ENCODE measurements around the gene VPS51.

Gene VPS51

DNA sequence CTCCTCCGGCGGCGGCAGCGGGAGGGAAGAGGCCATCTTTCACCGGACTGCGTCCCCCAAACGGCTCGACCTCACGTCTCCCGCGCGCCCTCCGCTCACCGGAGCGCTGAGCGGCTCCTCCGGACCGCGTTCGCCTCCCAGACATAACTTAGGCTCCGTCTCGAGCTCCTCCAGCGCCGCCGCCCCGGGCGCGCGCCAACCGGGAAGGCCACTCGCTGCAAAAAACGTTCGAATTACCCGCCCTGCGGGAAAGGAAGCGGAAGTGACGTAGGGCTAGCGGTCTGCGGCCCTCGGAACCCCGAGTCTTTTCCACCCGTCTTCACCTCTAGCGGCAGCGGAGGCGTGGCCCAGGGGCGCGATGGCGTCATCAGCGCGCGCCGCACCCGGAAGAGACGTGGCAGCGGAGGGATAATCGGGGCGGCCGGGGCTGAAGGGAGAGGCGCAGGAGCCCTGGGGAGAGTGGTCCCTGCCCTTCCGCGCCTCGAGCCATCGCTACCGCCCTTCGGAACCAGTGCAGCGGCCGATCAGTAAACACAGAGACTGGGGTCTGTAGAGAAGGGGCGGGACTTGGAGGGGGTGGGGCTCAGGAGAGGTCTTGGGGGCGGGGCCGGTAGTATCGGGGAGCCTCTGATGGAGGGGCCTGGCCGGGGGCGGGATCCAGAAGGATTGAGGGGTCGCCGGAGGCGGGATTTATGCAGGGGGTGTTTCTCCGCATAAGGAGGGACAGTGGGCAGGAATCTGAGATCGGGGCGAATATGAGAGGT lies 12.0 kb upstream of the VPS51 start, which contains the start of the genes CDCA5 and ZFPL1:
Gene CDCA5 (minus strand): TSS at position 207 of the 764 bp plus-strand sequence. CDS start 62 bp downstream, at position 145.
Gene ZFPL1 (plus strand): TSS at position 389 of the 764 bp plus-strand sequence. CDS start 477 bp downstream, outside the sequence.
- peak within 1 kb of the TSS; percentile 84 for H3K4me3 ChIP-seq (ENCODE audit: low read depth, low read length)
- TF ChIP-seq, protein P1, sequence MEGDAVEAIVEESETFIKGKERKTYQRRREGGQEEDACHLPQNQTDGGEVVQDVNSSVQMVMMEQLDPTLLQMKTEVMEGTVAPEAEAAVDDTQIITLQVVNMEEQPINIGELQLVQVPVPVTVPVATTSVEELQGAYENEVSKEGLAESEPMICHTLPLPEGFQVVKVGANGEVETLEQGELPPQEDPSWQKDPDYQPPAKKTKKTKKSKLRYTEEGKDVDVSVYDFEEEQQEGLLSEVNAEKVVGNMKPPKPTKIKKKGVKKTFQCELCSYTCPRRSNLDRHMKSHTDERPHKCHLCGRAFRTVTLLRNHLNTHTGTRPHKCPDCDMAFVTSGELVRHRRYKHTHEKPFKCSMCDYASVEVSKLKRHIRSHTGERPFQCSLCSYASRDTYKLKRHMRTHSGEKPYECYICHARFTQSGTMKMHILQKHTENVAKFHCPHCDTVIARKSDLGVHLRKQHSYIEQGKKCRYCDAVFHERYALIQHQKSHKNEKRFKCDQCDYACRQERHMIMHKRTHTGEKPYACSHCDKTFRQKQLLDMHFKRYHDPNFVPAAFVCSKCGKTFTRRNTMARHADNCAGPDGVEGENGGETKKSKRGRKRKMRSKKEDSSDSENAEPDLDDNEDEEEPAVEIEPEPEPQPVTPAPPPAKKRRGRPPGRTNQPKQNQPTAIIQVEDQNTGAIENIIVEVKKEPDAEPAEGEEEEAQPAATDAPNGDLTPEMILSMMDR (IDR thresholded peaks at IDR 0.05; ENCODE audit: borderline replicate concordance, insufficient read depth, low read depth, low read length) = no peak

DNA sequence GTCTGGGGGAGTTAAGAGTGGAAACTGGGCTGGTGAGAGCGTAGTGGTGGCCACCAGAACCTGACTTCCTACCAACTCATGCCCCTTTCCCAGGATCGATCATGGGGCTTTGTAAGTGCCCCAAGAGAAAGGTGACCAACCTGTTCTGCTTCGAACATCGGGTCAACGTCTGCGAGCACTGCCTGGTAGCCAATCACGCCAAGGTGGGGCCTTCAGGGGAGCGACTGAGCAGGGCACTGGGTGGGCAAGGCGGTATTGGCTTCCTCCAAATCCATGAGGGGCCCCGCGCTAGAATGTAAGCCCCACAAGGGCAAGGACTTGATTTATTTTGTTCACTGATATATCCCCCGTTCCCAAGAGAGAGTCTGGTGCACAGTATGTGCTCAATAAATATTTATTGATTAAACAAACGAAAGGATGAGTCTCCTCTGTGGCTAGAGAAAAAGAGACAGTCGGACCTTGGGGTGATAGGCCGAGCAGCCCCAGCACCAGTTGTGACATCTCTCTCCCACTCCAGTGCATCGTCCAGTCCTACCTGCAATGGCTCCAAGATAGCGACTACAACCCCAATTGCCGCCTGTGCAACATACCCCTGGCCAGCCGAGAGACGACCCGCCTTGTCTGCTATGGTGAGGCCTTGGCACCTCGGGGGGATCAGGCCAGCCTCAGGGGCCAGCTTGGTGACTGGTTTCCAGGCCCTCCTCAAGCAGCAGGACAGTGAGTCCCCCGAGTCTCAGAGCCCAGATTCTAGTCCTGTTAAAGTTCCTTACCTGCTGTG lies 11.2 kb upstream of the VPS51 start:
- TF ChIP-seq, protein P1 (IDR thresholded peaks at IDR 0.05; ENCODE audit: borderline replicate concordance, insufficient read depth, low read depth, low read length) = no peak
- H3K4me3 ChIP-seq (ENCODE audit: low read depth, low read length) = peak overlapping the region; percentile 84

DNA sequence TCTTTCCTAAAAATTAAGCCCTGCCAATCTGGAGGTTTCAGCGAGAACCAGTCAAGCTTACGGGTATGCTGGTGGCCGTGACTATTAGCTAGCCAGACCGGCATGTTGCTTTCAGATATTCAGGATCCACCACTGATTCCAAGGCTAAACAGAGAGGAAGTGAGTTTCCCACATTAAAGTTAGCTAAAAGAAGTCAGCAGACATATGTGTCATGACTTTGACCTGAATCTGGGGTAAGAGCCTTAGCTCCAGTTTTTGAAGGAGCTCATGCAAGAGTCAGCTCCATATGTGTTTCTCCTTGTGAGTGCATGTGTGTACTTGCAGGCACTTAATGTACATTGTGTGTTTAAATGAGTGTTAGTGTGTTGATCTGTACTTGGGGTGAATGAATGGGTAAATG lies 10.6 kb upstream of the VPS51 start:
- TF ChIP-seq, protein P1 (IDR thresholded peaks at IDR 0.05; ENCODE audit: borderline replicate concordance, insufficient read depth, low read depth, low read length) = no peak
- no peak overlapping the region for H3K4me3 ChIP-seq (ENCODE audit: low read depth, low read length)

DNA sequence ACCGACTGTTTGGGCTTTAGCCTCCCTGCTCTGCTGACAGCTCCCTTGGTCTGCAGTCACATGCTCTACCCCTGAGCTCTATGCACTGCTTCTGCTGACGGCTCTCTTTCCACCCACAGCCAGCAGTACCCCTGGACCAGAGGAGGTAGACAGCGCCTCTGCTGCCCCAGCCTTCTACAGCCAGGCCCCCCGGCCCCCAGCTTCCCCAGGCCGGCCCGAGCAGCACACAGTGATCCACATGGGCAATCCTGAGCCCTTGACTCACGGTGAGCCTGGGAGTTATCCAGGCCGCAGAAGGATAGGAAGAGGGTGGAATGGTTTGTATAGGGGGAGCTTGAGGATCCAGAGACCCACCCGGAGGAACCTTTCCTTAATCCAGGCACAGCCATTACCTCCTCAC lies 9.2 kb upstream of the VPS51 start:
- no peak overlapping the region for H3K4me3 ChIP-seq (ENCODE audit: low read depth, low read length)
- TF ChIP-seq, protein P1 (IDR thresholded peaks at IDR 0.05; ENCODE audit: borderline replicate concordance, insufficient read depth, low read depth, low read length) = no peak

DNA sequence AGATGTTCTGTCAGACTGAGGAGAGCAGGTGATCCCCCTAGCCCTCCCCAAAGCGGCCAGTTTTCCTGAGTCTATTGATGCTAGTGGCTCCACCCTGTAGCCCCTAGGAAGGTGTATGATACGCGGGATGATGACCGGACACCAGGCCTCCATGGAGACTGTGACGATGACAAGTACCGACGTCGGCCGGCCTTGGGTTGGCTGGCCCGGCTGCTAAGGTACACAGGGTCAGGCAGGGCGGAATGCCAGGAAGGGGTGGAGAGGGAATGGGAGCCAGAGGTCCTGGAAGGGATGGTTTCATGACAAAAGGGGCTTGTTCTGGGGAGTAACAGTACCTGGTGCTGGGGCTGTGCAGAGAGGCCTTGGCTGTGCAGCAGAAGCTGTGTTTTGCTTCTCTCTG lies 8.8 kb upstream of the VPS51 start:
- TF ChIP-seq, protein P1 (IDR thresholded peaks at IDR 0.05; ENCODE audit: borderline replicate concordance, insufficient read depth, low read depth, low read length) = no peak
- H3K4me3 ChIP-seq (ENCODE audit: low read depth, low read length) = no peak overlapping the region

DNA sequence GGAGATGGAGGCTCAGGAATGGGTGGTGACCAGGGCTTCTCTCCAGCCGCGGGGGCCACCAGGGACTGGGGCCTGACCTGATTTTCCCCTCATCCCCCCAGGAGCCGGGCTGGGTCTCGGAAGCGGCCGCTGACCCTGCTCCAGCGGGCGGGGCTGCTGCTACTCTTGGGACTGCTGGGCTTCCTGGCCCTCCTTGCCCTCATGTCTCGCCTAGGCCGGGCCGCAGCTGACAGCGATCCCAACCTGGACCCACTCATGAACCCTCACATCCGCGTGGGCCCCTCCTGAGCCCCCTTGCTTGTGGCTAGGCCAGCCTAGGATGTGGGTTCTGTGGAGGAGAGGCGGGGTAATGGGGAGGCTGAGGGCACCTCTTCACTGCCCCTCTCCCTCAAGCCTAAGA lies 8.2 kb upstream of the VPS51 start:
- TF ChIP-seq, protein P1 (IDR thresholded peaks at IDR 0.05; ENCODE audit: borderline replicate concordance, insufficient read depth, low read depth, low read length) = no peak
- H3K4me3 ChIP-seq (ENCODE audit: low read depth, low read length) = no peak overlapping the region

All from GM12875 (cell line).